GM21526 (cell line): Measurements from ENCODE around the gene OR52I2.

Experiments
- ATAC-seq: cut with Tn5 transposase; IDR thresholded peaks from one replicate; pipeline ENCODE4 v1.9.1; 2021; ENCODE audit warnings: moderate library complexity; ENCODE audit not compliant: unreplicated experiment, low FRiP score

Gene OR52I2

DNA sequence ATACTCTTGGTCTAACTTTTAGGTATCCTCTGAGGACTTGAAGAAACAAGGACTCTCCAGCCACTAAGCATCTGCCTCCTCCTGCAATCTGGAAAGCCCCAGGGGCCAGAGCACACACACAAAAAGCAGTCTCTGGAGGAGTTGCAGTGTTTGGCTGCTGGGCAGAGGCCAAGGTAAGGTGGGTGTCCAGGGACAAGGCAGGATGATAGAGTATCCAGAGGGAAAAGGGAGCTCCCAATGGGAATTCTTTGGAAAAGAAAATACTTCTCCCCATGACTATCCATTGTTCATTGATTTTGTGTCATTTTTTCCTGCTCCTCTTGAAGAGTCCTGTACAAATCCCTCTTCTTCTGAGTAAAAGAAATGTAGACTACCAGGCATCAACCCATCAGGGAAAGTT lies at the start of gene OR52I2:
Gene OR52I2 (plus strand): TSS at position 301 of the 400 bp plus-strand sequence.
- no peak for ATAC-seq

GRCh38 chr11:4539603-4540219 lies 41.8 kb upstream of the OR52I2 start:
- no peak for ATAC-seq

- ATAC-seq: no peak
These were observed 40.5 kb upstream of the OR52I2 start for GRCh38 chr11:4541071-4541470.

DNA sequence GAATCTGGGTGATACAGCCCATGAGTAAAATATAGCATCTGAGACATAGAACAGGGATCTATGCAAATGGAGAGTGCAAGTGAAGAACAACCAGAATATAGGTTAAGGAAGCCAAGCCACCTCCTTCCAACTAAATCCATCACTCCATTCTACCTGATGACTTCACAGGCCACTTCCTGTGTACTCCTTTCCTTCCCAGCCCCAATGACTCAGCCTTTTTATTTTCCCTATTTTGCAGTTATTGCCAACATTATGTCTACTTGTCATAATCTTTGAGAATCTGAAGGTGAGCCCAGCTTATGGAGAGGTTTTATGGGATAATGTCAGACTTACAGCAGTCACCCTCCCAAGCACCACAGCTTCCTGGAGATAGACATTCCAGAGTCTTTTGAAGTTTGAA lies 38.0 kb upstream of the OR52I2 start:
- ATAC-seq: no peak

GRCh38 chr11:4544891-4545290 lies 36.7 kb upstream of the OR52I2 start, which contains the start of gene OR52M1:
Gene OR52M1, plus strand, starts transcription at chr11:4545191. Its CDS starts 0 bp downstream, at chr11:4545191.
- no peak for ATAC-seq

- ATAC-seq: no peak
These were observed 34.7 kb upstream of the OR52I2 start for GRCh38 chr11:4546878-4547277.

DNA sequence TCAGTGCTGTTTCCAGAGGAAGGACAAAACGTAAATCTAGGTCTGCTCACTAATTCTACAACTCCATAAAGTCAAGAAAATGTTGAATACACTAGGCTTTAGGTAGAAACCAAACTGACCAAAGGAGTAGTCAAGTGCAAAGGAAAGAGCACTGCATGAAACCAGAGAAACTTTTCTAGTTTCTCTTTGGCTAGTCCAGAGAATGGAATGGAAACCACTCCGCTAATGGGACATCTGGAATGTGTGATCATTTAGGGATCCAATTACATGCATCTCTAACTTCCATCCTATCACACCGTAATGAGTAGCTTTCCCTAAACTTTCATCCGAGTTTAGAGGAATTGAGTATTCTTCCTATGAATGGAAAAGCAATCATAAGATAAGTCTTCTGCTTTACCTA lies 34.1 kb upstream of the OR52I2 start:
- ATAC-seq: no peak

- no peak for ATAC-seq
These were observed 30.1 kb upstream of the OR52I2 start for GRCh38 chr11:4551346-4551979.

DNA sequence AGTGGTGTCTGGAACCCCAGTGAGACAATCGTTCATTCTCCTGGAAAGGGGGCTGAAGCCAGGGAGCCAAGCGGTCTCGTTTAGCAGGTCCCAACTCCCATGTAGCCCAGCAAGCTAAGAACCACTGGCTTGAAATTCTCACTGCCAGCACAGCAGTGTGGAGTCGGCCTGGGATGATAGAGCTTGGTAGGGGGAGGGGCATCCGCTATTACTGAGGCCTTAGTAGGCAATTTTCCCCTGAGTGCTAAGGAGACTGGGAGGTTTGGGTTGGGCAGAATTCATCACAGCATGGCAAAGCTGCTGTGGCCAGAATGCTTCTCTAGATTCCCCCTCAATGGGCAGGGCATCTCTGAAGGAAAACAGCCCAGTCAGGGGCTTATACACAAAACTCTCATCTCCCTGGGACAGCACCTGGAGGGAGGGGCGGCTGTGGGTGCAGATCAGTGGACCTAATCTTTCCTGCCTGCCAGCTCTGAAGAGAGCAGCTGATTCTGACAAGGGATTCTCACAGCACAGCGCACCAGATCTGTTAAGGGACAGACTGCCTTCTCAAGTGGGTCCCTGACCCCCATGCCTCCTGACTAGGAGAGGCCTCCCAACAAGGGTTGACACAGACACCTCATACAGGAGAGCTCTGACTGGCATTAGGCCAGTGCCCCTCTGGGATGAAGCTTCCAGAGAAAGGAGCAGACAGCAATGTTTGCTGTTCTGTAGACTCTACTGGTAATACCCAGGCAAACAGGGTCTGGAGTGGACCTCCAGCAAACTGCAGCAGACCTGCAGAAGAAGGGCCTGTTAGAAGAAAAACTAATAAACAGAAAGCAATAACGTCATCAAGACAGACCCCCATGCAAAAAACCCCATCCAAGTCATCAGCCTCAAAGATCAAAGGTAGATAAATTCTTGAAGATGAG lies 21.8 kb upstream of the OR52I2 start:
- no peak for ATAC-seq

- no peak for ATAC-seq
These were observed 21.1 kb upstream of the OR52I2 start for GRCh38 chr11:4560467-4560866.

GRCh38 chr11:4565371-4565770 lies 16.2 kb upstream of the OR52I2 start:
- no peak for ATAC-seq

GRCh38 chr11:4569075-4569474 lies 12.5 kb upstream of the OR52I2 start:
- no peak for ATAC-seq

GRCh38 chr11:4576880-4577279 lies 4.7 kb upstream of the OR52I2 start:
- ATAC-seq: no peak

DNA sequence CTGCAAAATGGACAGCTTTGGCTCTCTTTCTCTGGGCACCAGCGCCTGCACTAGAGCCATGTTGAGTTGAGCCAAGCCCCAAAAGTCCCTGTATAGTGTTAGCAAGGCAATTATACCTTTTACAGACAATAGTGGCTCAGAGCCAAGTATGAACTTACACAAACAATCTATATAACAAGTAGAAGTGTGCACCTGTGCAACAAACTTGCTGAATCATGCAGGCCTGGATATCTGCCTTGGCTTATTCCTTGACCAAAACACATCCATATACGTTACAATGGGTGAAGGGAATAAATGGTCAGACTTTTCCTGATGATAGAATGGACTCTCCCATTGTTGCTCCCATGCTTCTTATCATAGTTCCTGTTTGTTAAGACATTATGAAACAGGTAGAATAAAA lies 3.8 kb upstream of the OR52I2 start:
- ATAC-seq: no peak

DNA sequence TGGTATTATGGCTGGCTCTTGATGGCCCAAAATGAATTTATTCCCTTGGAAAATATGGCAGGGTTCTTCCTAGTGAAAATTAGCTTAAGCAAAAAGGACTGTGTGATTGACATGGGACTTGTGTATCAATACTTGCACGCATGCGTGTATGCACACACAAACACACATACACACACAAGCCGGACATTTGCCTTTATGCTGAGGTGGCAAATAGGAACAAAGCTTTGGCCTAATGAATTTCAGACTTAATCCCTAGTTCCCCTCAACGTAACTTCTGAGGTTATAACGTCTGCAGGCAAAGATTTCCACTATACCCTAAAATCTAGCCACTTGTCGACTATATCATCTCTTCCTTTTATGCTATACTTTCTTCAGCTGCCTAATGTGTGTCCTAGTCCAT lies 2.9 kb upstream of the OR52I2 start:
- ATAC-seq: no peak

DNA sequence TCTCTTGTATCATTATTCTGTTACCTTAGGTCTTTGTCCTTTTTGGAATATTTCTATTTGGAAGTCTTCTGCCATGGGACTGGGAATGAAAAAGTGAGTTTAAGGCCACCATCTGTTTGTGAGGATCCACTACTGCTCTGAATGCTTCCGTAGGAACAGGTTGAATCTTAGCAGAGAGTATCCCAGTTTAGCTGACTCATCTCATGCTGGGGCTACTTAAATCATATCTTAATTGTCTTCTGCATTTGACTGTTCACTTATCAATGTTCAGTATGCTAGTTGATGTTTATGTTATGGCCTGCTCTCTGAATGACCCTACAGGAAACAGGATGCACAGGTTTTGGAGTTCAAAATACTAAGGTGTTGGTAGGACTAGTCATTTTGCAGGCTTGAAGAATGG lies 1.4 kb upstream of the OR52I2 start:
- no peak for ATAC-seq

DNA sequence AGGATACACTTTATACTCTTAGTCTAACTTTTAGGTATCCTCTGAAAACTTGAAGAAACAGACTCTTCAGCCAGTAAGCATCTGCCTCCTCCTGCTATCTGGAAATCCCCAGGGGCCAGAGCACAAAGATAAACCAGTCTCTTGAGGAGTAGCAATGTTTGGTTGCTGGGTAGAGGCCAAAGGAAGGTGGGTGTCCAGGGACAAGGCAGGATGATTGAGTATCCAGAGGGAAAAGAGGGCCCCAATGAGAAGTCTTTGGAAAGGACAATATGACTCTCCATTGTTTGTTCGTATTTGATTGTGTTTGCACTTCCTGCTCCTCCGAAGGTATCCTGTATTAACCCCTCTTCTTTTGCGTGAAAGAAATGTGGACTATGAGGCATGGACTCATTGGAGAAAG lies 7.5 kb downstream of the OR52I2 start:
- no peak for ATAC-seq

DNA sequence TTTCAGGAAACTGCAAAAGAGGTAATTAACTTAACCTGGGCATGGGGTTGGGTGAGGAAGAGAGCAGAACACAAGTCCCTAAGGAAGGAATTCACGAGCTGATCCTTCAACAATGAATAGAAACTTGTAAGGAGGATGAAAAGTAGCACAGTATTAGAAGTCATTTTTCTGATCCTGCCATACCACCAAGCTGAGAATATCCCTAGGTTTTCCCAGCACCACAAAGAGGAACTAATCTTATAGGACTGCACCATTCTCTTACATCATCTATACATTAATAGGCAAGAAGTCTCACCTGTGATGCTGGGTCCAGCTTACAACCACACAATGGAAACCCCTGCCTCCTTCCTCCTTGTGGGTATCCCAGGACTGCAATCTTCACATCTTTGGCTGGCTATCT lies 12.2 kb downstream of the OR52I2 start, which contains the start of gene OR52I1:
Gene OR52I1 (plus strand): TSS at position 301 of the 400 bp plus-strand sequence. CDS start 0 bp downstream, at position 301.
- ATAC-seq: no peak

DNA sequence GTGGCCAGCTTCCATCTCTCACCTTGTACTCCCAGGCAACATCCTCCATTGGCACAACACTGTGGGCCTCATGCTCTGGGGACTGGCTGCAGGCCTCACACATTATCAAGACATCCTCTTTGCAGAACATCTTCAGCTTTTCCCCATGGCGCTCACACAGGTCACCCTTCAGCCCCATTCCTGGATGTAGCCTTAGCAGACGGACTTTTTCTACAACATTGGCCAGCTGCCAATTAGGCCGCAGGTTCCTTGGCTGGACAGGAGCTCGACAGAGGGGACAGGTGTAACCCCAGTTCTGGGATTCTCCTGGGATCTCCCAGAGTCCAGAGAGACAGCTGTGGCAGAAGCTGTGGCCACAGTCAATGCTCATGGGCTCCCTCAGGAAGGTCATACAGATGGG lies 23.5 kb downstream of the OR52I2 start:
- ATAC-seq: no peak

DNA sequence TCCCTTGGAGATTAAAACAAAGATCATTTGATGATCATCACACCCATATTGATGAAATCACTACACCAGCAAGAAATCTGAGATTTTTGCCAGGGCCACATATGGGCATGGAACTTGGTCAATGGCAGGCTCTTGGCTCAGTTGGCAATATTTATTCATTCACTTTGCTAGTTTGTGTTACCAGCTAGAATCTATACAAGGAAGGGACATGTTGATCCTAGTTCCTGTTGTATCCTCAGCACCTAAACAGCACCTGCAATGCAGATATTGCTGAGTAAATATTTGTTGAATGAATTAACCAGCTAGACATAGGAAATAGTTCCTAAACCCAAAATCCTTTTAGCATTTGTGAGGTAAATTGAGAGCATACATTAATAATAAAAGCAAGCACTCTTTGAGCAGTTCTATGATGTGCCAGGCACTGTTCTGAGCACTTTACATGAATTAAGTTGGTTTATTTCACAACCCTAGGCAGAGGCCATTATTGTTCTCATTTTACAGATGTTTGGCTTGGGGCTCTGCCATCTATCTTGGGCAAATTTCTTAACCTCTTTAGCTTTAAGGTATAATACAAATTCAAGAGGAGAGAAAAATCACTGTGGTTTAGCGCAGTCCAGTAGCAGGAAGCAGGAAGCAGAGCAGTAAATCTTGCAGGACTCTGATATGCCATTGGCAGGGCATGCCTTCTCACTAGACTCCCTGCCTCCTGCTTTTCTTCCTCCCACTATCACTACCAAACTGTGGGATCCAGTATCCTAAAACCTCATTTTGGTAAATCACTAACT lies 24.9 kb downstream of the OR52I2 start:
- ATAC-seq: no peak

GRCh38 chr11:4607096-4607495 lies 25.6 kb downstream of the OR52I2 start:
- ATAC-seq: no peak
